H9 (cell line): ENCODE data around the gene SLIT2. TPM values are rescaled to one million over a fixed set of nuclear protein-coding genes. Genes with fewer than 3 reads are reported as not detected.

Experiments used
- DNase-seq: peaks from one replicate; pipeline ENCODE4 v3.0.0-alpha.2; 2017
- H2AFZ ChIP-seq: one replicate; pipeline ENCODE4 v1.6.1; 2013; ENCODE audit warnings: mild to moderate bottlenecking, low read length, control low read depth, moderate library complexity
- H2AK5ac ChIP-seq: 2 replicates; pipeline ENCODE4 v1.6.1; 2013; ENCODE audit warnings: low read length, control low read depth, mixed read lengths; ENCODE audit not compliant: insufficient read length
- H2BK120ac ChIP-seq: one replicate; pipeline ENCODE4 v1.6.1; 2013; ENCODE audit warnings: low read depth, mild to moderate bottlenecking, low read length, control low read depth, inconsistent platforms; ENCODE audit not compliant: poor library complexity, severe bottlenecking
- H2BK12ac ChIP-seq: 2 replicates; pipeline ENCODE4 v1.6.1; 2013; ENCODE audit warnings: low read length, control low read depth, mixed read lengths, low read depth; ENCODE audit not compliant: insufficient read length
- H2BK15ac ChIP-seq: 2 replicates; pipeline ENCODE4 v1.6.1; 2013; ENCODE audit warnings: low read depth, low read length, control low read depth
- H2BK20ac ChIP-seq: one replicate; pipeline ENCODE4 v1.6.1; 2013; ENCODE audit warnings: low read depth, mild to moderate bottlenecking, low read length, control low read depth, inconsistent platforms; ENCODE audit not compliant: poor library complexity, severe bottlenecking
- H2BK5ac ChIP-seq: 2 replicates; pipeline ENCODE4 v1.6.1; 2013; ENCODE audit warnings: low read length, control low read depth, mixed read lengths; ENCODE audit not compliant: insufficient read length
- H3K14ac ChIP-seq: 2 replicates; pipeline ENCODE4 v1.6.1; 2013; ENCODE audit warnings: low read length, control low read depth; ENCODE audit not compliant: insufficient read depth
- H3K18ac ChIP-seq: 2 replicates; pipeline ENCODE4 v1.6.1; 2013; ENCODE audit warnings: low read depth, mild to moderate bottlenecking, mixed read lengths, low read length, control low read depth; ENCODE audit not compliant: insufficient read length
- H3K23ac ChIP-seq: 2 replicates; pipeline ENCODE4 v1.6.1; 2013; ENCODE audit warnings: low read length, control low read depth, mixed read lengths, low read depth; ENCODE audit not compliant: insufficient read length
- H3K23me2 ChIP-seq: 2 replicates; pipeline ENCODE4 v1.6.1; 2013; ENCODE audit warnings: low read depth, mild to moderate bottlenecking, mixed read lengths, low read length, control low read depth; ENCODE audit not compliant: insufficient read length, poor library complexity, severe bottlenecking
- H3K27ac ChIP-seq: 2 replicates; pipeline ENCODE4 v1.5.1; 2013; ENCODE audit warnings: low read length, control low read depth, mixed read lengths, low read depth; ENCODE audit not compliant: insufficient read length
- H3K27me3 ChIP-seq: 2 replicates; pipeline ENCODE4 v1.6.1; 2013; ENCODE audit warnings: low read length, control low read depth, inconsistent platforms; ENCODE audit not compliant: insufficient read depth
- H3K4ac ChIP-seq: 2 replicates; pipeline ENCODE4 v1.6.1; 2013; ENCODE audit warnings: low read depth, mild to moderate bottlenecking, control low read depth, inconsistent platforms, low read length, moderate library complexity
- H3K4me1 ChIP-seq: 2 replicates; pipeline ENCODE4 v1.6.1; 2013; ENCODE audit warnings: low read length, control low read depth, inconsistent platforms; ENCODE audit not compliant: insufficient read depth
- H3K4me2 ChIP-seq: 2 replicates; pipeline ENCODE4 v1.6.1; 2013; ENCODE audit warnings: low read length, control low read depth, mixed read lengths; ENCODE audit not compliant: insufficient read length, insufficient read depth
- H3K56ac ChIP-seq: 2 replicates; pipeline ENCODE4 v1.6.1; 2013; ENCODE audit warnings: low read depth, mild to moderate bottlenecking, mixed read lengths, low read length, control low read depth; ENCODE audit not compliant: insufficient read length
- H3K79me1 ChIP-seq: 2 replicates; pipeline ENCODE4 v1.6.1; 2013; ENCODE audit warnings: low read depth, mild to moderate bottlenecking, moderate library complexity, low read length, control low read depth, inconsistent platforms; ENCODE audit not compliant: insufficient read depth, poor library complexity, severe bottlenecking
- H3K79me2 ChIP-seq: 2 replicates; pipeline ENCODE4 v1.6.1; 2013; ENCODE audit warnings: low read length, control low read depth, inconsistent platforms; ENCODE audit not compliant: insufficient read depth
- H3K9ac ChIP-seq: 2 replicates; pipeline ENCODE4 v1.6.1; 2013; ENCODE audit warnings: low read length, control low read depth, mixed read lengths; ENCODE audit not compliant: insufficient read length; ENCODE audit errors: extremely low read depth
- H3K9me3 ChIP-seq: one replicate; pipeline ENCODE4 v1.6.1; 2013; ENCODE audit warnings: low read depth, low read length, inconsistent platforms; ENCODE audit not compliant: control insufficient read depth
- H3T11ph ChIP-seq: one replicate; pipeline ENCODE4 v1.6.1; 2013; ENCODE audit warnings: mild to moderate bottlenecking, low read length, control low read depth, inconsistent platforms
- H4K20me1 ChIP-seq: one replicate; pipeline ENCODE4 v1.6.1; 2013; ENCODE audit not compliant: control insufficient read depth, insufficient read length, insufficient read depth
- H4K5ac ChIP-seq: 2 replicates; pipeline ENCODE4 v1.6.1; 2013; ENCODE audit warnings: low read depth, mild to moderate bottlenecking, mixed read lengths, low read length, control low read depth; ENCODE audit not compliant: insufficient read length
- H4K8ac ChIP-seq: replicated peaks from 2 replicates; pipeline ENCODE4 v1.6.1; 2013; ENCODE audit warnings: low read length, control low read depth, mixed read lengths, low read depth; ENCODE audit not compliant: insufficient read length
- H4K91ac ChIP-seq: 2 replicates; pipeline ENCODE4 v1.6.1; 2013; ENCODE audit warnings: low read depth, mild to moderate bottlenecking, moderate library complexity, mixed read lengths, low read length, control low read depth; ENCODE audit not compliant: insufficient read length
- H3K27ac Mint-ChIP-seq, 3 experiments: 2 replicates in 2 of 3; 3 replicates in 1 of 3; pipeline ENCODE4 v1.8.0; 2020 to 2021; ENCODE audit warnings: mixed read lengths in 3 of 3, mild to moderate bottlenecking in 1 of 3, moderate library complexity in 1 of 3
- H3K27me3 Mint-ChIP-seq: 2 replicates; pipeline ENCODE4 v1.8.0; 2021; ENCODE audit warnings: low read depth, mild to moderate bottlenecking, moderate library complexity, mixed read lengths
- H3K36me3 Mint-ChIP-seq, 3 experiments: 2 replicates in 2 of 3; 3 replicates in 1 of 3; pipeline ENCODE4 v1.8.0; 2020 to 2021; ENCODE audit warnings: low read depth in 3 of 3, mixed read lengths in 3 of 3; ENCODE audit not compliant: insufficient read depth in 1 of 3
- H3K4me1 Mint-ChIP-seq, 2 experiments: 2 replicates each; pipeline ENCODE4 v1.8.0; 2020; ENCODE audit warnings: mixed read lengths in 2 of 2
- H3K4me3 Mint-ChIP-seq, 2 experiments: 2 replicates in 1 of 2; 3 replicates in 1 of 2; pipeline ENCODE4 v1.8.0; 2020 to 2021; ENCODE audit warnings: mild to moderate bottlenecking in 2 of 2, mixed read lengths in 2 of 2, moderate library complexity in 1 of 2
- H3K9me3 Mint-ChIP-seq, 2 experiments: 2 replicates in 1 of 2; 3 replicates in 1 of 2; pipeline ENCODE4 v1.8.0; 2020; ENCODE audit warnings: mild to moderate bottlenecking in 2 of 2, mixed read lengths in 2 of 2, moderate library complexity in 1 of 2
- CTCF ChIP-seq: fragments of 200-600 bp; sonication (generic); conservative IDR thresholded peaks from 3 replicates; pipeline ENCODE4 v1.8.0; 2021; ENCODE audit warnings: antibody characterized with exemption, mild to moderate bottlenecking
- WGBS: extraction: QIAGEN DNeasy Blood & Tissue Kit; methylation state at CpG from one replicate; pipeline ENCODE4 v1.1.7; 2013; ENCODE audit warnings: missing lambda C conversion rate, low lambda C conversion rate, mixed read lengths; ENCODE audit not compliant: insufficient read length; ENCODE audit errors: extremely low coverage; 5-methylcytosine and 5-hydroxymethylcytosine counted together
- long read RNA-seq: library from polyadenylated mRNA; unstranded; transcript quantifications from one replicate; pipeline ENCODE4 v2.0.0, GENCODE V29; 2020
- total RNA-seq: library from RNA; stranded (reverse); gene quantifications from 2 replicates; pipeline ENCODE4 v1.2.1, GENCODE V29; 2021

SLIT2 gene
- 1.3 and 1.5 TPM in 2 replicates for total RNA-seq
- long read RNA-seq, partial matches to known transcripts = 2 of 2 reads
- long read RNA-seq, other reads (novel, unspliced or antisense) = 0 of 2 reads

- H4K8ac ChIP-seq = no peak within 1 kb of the TSS
- no peak within 1 kb of the TSS for H2BK12ac ChIP-seq
- no peak within 1 kb of the TSS for H3K27ac ChIP-seq
- TF ChIP-seq CTCF = no peak
- no peaks in the 10 kb centered on the region for H3K9me3 ChIP-seq
- H3K4ac ChIP-seq = no peak within 1 kb of the TSS
- H4K5ac ChIP-seq = no peak within 1 kb of the TSS
- WGBS = no CpG with 5 or more reads among the region's 85 CpGs
- H3K27me3 ChIP-seq = peaks cover 44% of the 10 kb centered on the region
- H2AFZ ChIP-seq = no peak within 1 kb of the TSS
- no peaks in the 10 kb centered on the region for H4K20me1 ChIP-seq
- H2BK20ac ChIP-seq = no peak within 1 kb of the TSS
- Mint-ChIP-seq H3K27ac (no peak within 1 kb of the TSS), H3K36me3 (no peaks in the 10 kb centered on the region; a peak in 2 of 7 replicates), H3K4me3 (peak within 1 kb of the TSS; percentile 73 to 90), H3K4me1 (peaks cover 42 to 49% of the 10 kb centered on the region in 2 experiments), H3K27me3 (peaks cover 76% of the 10 kb centered on the region), H3K9me3 (peaks cover 2 to 3% of the 10 kb centered on the region in 2 experiments; a peak in 3 of 5 replicates)
- H3K14ac ChIP-seq = peak within 1 kb of the TSS; percentile 6; the same call in 1 of the 2 replicates
- no peak within 1 kb of the TSS for H3K23ac ChIP-seq
- H3T11ph ChIP-seq = no peak within 1 kb of the TSS
- peak within 1 kb of the TSS; percentile 33 for H3K18ac ChIP-seq
- H3K56ac ChIP-seq = no peak within 1 kb of the TSS
- H2BK5ac ChIP-seq = no peak within 1 kb of the TSS
- H3K23me2 ChIP-seq = peaks cover 35% of the 10 kb centered on the region
- no peaks in the 10 kb centered on the region for H3K79me1 ChIP-seq
- no peaks in the 10 kb centered on the region; the same call in 1 of the 2 replicates for H3K4me1 ChIP-seq
- no peak within 1 kb of the TSS for H2AK5ac ChIP-seq
- peak within 1 kb of the TSS; percentile 86 for H3K4me2 ChIP-seq
- H4K91ac ChIP-seq = no peak within 1 kb of the TSS
- no peak within 1 kb of the TSS for H2BK120ac ChIP-seq
- peak; percentile 88 for DNase-seq
- peak within 1 kb of the TSS; percentile 28 for H3K9ac ChIP-seq
- H3K79me2 ChIP-seq = 0 out of 2 replicates have a peak, but pooled peaks cover 2% of the 10 kb centered on the region
- no peak within 1 kb of the TSS for H2BK15ac ChIP-seq
Measured at GRCh38 chr4:20251796-20252655, at the start of gene SLIT2. SLIT2 (plus strand) TSS chr4:20251905; CDS start chr4:20253816, 1,911 bp downstream.
